HG02981 (cell line): ENCODE results near the gene RLN3.

Experiments
- ATAC-seq: cut with Tn5 transposase; IDR thresholded peaks from one replicate; pipeline ENCODE4 v1.9.1; 2021; ENCODE audit warnings: mild to moderate bottlenecking, moderate library complexity; ENCODE audit not compliant: unreplicated experiment

RLN3 gene

DNA sequence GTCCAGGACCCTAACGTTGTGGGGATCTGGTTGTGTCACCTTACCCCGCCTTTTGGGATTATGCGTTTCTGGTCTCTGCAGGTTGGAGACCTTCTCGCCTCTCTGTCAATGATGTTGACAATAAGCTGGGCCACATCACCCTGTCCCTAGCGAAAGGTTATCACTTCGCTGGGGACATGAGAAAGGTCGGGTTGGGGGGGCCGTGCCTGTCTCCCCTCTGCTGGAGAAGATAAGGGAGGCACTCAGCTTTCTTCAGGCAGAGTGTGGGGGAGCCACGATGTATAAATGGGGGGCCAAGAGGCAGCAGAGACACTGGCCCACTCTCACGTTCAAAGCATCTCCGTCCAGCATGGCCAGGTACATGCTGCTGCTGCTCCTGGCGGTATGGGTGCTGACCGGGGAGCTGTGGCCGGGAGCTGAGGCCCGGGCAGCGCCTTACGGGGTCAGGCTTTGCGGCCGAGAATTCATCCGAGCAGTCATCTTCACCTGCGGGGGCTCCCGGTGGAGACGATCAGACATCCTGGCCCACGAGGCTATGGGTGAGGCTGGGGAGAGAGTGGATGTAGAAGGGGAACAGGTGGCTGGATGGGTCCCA, at the start of gene RLN3:
Gene RLN3 (plus strand): TSS at position 293 of the 595 bp plus-strand sequence. CDS start 57 bp downstream, at position 350.
- ATAC-seq = no peak

- no peak for ATAC-seq
These were observed 49.4 kb upstream of the RLN3 start for GRCh38 chr19:13978351-13979243.

DNA sequence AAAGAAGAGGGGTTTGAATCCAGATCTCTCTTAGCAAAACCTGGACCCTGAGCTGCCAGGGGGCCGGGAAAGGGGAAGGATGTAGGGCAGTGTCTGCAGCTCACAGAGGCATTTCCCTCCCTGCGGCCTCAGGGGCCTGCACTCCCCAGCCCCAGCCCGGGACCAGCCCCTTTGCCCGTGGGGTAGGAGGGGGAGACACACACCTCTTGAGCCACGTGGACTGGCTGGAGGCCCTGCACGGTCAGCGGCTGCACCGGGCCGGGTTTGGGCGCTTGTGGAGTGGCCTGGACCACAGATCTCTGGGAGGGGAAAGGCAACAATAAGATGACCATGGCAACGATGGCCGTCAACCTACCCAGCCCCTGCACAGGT, 48.7 kb upstream of the RLN3 start:
- no peak for ATAC-seq

DNA sequence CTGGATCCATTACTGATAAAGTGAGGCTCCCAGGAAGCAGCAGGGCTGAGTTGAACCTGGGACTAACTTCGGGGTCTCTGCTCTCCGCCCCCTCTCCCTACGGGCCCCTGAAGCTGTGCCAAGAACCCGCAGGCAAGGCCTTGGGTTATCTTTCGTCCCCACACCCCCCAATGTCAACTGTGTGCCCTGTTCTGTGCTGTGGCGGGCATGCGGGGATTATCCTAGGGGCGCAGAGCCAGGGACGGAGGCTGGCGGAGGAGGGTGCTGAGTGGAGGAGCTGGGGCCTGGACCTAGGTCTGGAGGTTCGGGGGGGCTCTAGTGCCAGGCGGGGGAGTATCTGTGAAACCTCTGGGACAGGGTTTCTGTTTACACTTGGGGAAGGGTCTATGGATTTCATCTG, 48.3 kb upstream of the RLN3 start:
- ATAC-seq = no peak

DNA sequence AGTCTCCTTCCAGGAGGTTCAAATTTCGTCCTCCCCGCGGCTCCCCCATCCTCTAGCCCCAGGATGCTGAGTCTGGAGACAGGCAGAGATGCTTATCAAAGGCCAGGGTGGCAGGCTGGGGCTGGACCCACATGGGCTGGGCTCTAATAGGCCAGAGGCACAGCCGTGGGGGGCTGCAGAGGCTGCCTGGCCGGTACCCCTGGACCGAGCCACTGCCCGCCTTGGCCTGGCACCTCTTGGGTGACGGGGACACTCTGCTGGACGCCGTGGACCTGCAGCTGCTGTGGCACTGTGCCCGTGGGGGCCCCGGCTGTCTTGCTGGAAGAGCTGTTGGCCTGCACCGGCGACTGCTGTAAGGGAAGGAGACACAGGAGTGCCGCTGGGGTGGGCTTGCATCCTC, 47.6 kb upstream of the RLN3 start:
- no peak for ATAC-seq

DNA sequence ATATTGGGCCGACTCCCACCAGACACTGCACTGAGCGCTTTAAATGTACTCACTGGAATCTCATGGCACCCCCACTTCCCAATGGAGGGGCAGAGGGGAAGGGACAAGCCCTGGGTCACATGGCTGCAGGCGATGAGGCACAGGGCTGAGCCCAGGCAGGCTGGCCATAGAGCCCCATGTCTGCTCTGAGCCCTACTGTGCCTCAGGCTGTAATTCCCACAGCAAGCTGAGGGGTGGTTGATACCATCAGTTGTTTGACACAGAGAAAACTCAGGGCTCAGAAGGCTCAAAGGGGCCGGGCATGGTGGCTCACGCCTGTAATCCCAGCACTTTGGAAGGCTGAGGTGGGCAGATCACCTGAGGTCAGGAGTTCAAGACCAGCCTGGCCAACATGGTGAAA, 46.9 kb upstream of the RLN3 start:
- ATAC-seq = no peak

GRCh38 chr19:13981467-13981866, 46.5 kb upstream of the RLN3 start:
- no peak for ATAC-seq

DNA sequence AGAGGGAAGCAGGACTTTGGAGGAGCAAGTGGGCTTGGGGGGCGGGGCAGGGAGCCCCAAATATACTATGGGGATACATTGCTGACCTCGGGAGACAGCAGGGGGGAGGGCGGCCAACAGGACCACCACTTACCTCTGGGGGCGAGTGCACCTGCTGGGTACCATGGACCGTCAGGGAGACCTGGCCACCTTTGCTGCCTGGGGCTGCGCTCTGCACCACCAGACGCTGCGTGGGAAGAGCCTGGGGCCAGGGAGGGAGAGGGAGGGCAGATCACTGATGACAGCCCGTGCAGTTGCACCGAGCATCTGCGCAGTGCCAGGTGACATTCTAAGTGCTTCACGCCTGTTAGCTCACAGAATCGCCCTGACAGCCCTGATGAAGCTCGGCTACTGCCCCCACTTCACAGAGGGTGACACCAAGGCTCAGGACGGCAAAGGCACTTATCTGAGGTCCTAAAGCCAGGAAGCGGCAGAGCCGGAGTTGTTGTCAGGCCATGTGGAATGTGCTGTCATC, 45.9 kb upstream of the RLN3 start:
- ATAC-seq = no peak

GRCh38 chr19:13982773-13983172, 45.2 kb upstream of the RLN3 start:
- no peak for ATAC-seq

DNA sequence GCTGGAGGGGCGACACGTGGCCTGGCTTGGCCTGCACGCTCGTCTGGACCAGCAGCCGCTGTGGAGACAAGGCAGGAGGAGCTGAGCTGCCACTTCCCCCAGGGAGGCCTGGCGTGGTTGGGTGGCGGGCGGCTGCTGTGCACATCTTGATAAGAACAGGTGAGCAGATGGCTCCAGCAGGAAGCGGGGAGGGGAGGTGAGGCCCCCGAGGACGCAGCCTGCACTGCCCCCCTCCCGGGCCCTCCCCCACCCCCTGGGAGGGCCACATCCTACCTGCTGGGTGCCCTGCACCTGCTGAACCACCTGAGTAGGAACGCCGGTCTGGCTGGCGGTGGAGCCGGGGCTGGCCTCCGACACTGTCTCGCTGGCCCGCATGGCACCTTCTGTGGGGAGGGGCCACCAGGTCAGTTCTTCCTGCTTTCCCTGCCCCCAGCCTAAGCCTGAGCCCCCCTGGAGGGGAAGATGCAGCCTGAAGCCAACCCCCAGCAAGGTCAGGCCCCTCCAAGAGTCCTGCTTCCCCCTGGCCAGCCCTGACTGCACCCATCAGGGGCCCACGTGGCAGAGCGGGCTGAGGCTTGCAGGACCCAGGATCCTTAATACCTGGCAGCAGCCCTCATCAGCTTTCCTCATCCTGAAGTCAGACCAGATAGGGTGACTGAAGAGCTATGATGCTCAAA, 44.6 kb upstream of the RLN3 start:
- ATAC-seq = no peak

GRCh38 chr19:13984186-13984585, 43.8 kb upstream of the RLN3 start:
- no peak for ATAC-seq

DNA sequence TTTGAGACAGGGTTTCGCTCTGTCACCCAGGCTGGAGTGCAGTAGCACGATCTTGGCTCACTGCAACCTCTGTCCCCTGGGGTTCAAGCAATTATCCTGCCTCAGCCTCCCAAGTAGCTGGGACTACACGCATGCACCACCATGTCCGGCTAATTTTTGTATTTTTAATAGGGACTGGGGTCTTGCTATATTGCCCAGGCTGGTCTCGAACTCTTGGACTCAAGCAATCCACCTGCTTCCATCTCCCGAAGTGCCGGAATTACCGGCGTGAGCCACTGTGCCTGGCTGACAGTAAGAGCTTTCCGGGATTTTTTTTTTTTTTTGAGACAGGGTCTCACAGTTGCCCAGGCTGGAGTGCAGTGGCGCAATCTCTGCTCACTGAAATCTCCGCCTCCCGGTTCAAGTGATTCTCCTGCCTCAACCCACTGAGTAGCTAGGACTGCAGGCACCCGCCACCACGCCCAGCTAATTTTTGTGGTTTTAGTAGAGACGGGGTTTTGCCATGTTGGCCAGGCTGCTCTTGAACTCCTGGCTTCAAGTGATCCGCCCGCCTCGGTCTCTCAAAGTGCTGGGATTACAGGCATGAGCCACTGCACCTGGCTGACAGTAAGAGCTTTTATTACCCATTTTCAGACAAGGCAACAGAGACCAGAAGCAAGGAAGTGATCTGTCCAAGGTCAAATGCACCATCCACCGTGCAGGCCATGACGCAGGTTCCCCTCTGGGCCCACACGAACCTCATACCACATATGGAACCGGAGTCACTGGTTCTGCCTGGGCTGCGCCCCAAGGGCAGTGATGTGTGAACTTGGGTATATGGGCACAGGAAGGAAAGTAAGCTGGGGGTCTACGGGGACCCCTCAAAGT, 42.8 kb upstream of the RLN3 start:
- ATAC-seq = no peak

DNA sequence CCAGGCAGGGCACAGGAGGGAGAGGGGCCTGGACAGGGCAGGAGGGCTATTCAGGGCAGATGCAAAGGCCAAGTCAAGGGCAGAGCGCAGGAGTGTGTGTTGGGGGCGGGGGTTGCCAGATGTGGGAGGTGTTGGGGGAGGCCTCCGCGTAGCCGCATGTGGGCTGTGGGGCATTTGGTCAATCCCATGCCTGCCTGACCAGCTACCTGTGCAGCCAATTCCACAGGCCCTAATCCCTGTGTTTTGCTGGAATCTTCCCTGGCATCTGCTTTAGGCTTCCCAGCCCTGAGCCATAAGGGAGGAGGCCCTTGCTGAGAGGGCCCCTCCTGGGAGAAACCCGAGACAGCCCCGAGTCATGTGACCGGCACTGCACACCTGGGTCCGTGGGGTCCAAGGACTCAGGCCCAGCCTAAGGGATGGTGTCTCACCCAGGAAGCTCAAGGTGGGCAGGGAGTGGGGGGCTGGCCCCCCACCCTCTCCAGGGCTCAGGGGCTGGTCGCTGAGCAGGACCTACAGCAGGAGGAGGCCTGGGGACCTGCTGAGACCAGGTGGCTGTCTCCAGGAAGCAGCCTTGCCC, 42.1 kb upstream of the RLN3 start:
- no peak for ATAC-seq

DNA sequence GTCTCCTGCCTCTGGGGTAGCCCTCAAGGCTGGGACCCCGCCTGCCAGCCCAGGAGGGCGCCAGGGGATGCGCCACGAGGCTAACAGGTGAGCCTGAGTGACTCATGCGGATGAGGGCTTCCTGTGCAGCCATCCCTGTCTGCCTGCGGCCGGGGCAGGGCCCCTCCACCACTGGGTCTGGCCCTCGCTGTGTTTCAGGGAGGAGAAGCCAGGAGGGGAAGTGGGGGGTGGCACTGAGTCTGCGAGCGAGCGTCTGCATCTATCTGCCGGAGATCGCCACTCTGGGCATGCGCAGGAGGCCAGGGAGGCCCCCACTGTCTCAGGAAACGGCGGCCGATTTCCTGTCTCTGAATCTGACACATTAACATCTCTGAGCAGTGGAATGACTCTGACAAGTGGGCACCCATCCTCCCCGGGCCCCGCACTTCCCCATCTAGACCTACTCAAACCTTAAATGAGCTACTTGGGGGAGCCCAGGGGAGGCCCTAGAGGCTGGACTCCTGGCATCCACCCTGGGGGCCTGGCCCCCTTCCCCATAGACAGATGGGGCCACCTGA, 41.5 kb upstream of the RLN3 start:
- peak; percentile 77 for ATAC-seq

GRCh38 chr19:13987101-13987890, 40.7 kb upstream of the RLN3 start:
- no peak for ATAC-seq

GRCh38 chr19:13989487-13989886, 38.5 kb upstream of the RLN3 start:
- no peak for ATAC-seq

DNA sequence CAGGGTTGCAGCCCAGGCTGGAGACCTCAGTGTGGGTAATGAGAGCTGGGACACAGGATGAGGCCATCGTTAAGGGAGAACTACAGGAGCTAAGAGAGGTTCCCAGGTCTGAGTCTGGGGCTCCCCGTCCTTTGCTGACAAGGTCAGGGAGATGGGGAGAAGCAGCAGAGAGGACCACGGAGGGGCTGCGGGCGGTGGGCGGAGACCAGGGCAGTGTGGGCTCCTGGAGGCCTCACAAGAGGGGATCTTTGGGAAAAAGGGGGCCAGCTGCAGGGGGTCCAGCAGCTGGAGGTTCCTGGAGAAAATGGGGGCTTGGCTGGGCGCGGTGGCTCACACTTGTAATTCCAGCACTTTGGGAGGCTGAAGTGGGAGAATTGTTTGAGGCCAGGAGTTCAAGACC, 37.9 kb upstream of the RLN3 start:
- ATAC-seq = no peak

- ATAC-seq = no peak
These were observed 35.9 kb upstream of the RLN3 start for GRCh38 chr19:13992025-13992424.

GRCh38 chr19:13993590-13994300, 34.2 kb upstream of the RLN3 start:
- no peak for ATAC-seq
